IPS DF 19.7 (cell line): ENCODE data around the gene WWTR1.

Source experiments
- DNase-seq: peaks from one replicate; pipeline ENCODE4 v3.0.0-alpha.2; 2013; ENCODE audit warnings: low read depth, low spot score

Gene WWTR1

DNA sequence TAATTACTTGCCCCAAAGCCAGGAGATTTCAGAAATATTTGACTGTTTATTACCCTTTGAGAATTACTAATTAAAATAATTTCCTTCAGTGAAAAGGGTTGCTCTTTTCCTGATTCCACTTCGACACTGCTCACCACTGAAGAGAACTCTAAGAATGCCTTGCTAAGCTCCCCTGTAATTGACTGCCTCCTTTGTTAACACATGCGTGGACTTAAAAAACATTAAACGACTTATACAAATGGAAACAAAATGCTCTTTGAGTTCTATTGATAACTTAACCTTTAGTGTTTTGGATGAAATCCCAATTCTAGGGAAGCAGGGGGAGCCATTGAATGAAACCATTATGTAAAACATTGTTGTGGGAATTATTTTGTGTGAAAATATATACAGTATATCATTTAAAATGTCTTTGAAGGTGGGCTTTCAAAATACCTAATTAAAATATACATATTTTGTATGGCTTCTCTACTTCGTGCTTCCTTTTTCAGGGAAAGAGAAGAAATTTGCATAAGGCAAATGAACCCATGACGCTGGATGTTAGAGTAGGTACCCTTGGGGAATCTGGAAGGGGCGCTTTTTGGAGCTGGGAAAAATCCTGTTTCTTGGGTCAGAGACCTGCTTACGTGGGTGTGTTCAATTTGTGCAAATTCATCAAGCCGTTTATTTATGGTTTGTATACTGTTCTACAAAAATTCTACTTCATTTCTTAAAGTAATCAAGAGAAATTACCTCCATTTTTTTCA lies 64.2 kb downstream of the WWTR1 start:
- DNase-seq, result no peak

DNA sequence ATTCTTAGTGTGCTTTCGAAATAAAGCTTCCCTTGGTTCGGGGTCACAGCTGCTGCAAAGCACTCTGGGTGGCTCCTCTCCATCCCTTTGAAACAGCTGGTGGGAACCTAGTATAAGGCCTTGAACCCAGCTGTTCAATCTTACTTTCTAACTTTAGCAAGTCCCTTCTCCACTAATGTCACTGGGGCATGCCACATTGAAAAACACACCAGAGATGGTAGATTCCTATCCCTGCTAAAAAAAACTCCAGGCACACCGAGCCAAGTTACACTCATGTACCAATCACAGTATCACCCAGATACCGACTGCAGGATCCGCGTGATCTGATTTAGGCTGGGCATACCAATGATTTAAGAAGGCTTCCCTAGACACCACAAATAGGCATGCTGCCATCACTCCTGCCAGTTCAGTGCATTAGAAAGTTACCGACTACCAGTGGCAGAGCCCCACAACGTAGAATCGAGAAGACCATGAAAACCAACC lies 65.0 kb downstream of the WWTR1 start:
- no peak for DNase-seq

DNA sequence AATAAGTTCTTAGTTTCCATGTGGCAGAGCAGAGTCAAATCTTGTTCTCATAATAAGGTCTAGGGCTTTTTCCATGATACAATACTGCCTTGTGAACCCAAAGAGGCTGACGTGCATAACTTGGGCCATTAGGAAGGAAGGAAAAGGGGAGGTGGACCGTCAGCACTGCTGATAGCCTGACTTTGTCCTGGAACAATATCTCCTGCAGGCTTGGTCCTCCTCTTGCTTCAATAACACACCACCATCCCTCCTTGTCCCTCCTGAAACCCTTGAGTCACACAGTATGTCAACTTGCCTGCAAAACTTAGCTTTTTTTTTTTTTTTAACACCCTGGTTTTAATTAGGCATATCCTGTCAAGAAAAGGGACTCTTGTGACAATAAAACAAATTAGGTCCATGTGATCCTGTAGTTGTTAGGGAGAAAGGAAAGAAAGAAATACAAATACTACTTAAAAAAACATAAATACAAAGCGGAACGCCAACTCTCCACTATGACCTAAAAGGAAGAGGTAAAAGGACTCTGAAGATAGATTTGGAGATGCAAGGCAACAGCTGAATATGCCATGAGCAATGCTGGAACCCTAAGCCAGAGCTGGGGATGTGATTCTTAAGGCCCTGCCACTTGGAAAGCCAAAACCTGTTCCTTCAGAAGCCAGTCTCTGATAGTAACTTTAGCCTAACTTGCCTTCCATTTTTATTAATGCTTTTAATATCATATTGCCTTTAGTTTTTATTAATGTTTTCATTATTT lies 67.0 kb downstream of the WWTR1 start:
- no peak for DNase-seq

DNA sequence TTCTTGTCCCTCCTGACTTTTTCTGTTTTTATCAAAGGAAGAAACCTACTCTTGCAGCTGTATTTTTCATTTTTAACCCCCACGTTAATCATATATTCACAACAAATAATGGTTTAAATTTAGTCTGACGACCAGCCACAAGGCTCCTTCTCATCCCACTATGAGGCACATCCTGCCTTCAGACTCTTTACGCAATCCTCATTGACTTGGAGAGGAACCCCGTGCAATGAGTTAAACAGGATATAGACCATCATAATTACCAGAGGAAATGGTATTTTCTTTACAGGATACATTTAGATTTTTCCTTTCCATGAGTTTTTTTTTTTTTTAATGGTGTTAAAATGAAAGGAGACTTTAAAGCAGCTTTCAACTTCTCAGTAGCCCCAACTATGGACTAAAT lies 68.5 kb downstream of the WWTR1 start:
- DNase-seq, result no peak

DNA sequence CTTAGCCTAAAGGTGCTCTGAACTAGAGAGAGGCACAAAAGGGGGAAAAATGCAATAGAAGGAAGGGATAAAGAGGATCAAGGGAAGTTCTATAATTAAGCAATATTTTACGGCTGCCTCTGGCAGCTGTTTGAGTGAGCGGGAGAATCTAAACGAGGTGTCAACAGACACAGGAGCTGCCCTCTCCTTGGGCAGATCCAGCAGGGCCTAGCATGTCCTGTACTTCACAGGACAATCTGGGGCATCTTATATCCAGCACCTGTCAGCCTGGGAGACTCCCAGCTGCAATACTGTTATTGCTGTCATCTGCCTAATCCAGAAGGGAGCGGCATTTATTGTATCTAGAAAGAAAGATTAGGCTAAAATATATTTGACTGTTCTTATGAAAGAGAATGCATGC lies 68.9 kb downstream of the WWTR1 start:
- DNase-seq, result no peak

DNA sequence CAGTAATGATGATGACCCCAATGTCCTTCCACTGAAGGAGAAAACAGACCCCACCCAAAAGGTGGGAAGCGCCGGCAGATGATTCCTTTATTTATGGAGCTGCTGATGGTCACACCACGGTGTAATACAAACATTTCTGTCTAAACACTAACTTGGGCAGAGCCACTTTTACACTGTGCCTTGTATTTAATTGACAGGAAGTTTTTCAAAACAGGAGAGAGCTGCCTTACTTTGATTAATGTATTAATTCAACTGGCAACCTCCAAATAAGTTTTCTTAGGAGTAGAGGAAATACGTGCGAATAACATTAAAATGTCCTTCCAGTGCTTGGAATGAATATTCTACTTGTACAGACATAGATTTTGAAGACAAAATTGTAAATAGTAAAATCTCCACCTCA lies 70.4 kb downstream of the WWTR1 start:
- DNase-seq, result no peak

DNA sequence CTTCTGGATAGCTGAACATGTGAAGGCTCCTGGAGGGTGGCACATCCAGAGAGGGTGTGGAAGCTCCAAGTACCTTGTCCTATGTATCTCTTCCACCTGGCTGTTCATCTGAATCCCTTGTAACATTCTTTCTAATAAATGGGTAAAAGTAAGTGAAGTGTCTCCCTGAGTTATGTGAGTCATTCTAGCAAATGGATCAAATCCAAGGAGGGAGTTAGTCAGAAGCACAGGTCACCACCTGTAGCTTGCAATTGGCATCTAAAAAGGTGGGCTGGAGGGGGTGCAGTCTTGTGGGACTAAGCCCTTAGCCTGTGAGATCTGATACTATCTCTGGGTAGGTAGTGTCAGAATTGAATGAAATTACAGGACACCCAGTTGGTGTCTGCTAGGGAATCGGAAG lies 71.0 kb downstream of the WWTR1 start:
- DNase-seq, result no peak

DNA sequence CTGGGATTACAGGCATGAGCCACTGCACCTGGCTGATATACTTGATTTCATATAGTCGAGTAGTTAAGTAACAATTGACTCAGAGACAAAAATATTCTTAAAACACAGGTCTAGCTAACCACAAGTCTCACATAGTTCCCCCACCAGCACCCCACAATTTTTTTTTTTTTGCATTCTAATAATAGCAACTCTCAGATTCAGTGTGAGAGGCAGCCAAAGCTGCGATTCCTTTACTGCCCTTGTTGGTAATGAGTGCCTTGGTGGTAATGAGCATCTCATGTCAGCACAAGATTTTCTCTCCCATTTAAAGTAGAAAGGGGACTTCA lies 72.5 kb downstream of the WWTR1 start:
- no peak for DNase-seq

DNA sequence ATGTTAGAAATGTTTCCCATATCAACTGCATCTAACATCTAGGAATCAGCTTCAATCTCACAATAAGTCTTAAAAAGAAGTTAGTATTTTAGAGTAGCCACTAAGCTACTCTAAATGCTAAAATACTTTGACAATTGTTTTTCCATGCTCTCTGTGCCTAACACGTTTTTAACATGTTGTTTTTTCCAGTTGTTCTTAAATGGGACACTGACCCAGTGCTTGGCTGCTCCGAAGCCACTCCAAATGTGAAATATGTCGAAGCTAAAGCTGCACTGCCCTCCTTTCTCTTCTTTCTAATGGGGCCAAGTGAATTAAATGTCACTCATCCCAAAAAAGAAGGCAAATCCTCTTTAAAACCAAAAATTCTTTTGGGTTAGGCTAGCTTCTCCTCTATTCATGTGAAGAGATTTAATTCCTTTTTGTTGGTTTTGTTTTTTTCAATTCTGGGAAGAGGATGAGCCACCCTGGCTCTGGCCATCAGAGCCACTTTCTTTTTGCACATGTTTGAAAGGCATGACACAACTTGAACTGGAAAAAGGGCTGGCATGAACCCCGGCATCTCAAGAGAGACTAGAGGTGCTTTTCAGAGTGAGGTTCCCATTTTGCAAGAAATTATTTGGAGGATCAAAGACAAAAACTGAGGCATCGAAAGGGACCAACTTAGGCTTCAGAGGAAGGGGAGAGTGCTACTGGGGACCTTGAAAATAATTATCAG lies 73.7 kb downstream of the WWTR1 start:
- no peak for DNase-seq

DNA sequence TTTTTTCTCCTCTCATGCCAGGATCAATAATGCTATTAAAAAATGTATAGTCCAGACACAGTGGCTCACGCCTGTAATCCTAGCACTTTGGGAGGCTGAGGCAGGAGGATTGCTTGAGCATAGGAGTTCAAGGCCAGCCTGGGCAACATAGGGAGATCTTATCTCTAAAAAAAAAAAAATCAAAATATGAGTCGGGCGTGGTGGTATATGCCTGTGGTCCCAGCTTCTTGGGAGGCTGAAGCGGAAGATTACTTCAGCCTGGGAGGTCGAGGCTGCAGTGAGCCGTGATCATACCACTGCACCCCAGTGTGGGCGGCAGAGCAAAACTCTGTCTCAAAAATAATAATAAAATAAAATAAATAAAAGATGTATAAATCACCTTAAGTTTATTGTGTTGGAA lies 75.4 kb downstream of the WWTR1 start:
- DNase-seq, result no peak

DNA sequence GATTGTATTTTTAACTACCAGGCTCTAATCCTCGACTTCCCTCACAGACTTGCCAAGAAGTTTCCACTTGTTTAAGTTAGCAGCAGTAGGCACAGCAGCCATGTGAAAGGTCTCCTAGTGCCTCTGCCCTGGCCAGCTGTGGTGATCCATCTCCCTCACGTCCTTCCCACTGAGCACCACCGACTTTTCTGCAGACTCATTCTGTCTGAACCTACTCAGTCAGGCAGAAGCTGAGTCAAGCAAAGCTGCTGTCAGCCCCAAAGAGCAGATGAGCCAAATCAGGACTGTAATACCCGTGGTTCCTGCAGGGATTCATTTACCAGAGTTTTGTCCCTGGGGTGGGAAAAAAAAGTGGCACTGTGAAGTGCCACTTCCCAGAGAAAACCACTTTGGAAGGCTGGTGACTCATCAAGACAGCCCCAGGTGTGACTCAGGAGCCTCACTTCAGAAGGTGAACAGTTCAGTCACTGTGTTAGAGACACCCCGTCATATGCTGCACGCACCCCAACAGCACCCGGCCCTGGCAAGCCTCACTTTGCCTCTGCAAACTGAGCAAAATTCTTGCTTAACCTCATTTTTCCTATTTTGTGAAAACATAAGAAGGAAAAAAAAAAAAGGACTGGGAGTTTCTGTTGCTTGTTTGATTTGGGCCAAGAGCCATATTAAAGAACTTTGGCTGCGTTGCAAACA lies 76.0 kb downstream of the WWTR1 start:
- no peak for DNase-seq

DNA sequence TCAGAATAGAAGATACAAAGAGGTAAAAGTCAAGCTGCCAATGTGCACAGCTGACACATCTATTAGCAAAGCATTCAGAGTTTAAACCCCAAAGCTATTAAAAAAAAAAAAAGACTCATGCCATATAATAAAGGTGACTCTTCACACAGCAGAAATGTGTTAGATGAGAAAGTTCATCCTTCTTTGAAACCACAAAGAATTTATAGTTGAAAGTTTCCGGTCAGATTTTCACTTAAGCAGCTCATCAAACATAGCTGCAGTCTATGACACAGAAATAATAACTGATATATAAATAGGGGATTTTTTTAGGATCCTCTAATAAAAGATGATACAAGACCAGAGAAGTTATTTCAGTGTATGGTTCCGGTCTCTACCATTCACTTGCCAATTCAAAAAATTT lies 76.6 kb downstream of the WWTR1 start:
- no peak for DNase-seq

DNA sequence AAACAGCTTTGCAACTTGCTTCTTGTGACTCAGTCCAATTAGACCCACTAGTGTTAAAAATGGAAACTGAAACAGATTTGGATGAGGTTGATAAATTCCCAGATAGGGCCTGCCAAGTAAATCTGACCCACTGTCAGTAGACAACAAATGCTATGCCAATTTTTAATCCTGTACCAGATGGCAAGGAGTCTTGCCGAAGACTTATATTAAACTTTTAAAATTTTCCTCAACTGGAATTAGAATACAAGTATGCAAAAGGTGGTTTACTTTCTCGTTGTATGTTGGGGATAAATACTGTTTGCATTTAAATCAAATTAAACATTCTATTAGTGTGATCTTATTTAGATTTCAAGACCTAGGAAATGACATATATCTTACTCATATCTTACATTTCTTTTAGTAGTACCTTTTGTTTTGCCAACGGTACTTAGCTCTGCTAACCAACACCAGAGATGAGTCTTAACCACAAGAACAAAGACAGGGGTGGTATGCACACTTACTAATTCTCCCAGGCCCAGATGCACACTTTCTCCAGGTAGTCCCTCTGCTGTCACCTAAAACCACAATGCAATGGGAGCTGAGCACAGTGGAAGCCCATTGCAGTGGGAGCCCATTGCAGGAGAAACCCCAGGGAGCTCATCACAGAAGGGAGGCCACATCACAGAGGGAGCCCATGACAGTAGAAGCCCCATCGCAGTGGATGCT lies 77.8 kb downstream of the WWTR1 start:
- DNase-seq, result no peak

DNA sequence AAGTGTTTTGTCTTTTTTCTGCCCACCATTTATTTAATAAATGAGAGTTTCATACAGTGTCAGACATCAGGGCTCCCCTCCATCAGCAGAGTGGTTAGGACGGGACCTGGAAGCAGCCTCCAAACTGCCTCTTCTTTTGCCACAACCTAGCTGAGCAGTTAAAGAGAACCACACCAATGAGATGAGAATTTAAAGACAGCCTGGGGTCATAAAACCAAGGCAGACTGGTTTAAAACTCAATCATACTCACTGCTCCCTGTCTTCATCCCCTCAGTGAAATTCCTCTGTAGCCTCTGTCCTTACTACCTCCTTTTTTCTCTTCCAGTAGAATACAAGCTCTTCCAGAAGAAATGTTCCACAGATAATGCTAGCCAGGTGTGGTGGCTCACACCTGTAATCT lies 78.7 kb downstream of the WWTR1 start:
- DNase-seq, result no peak

DNA sequence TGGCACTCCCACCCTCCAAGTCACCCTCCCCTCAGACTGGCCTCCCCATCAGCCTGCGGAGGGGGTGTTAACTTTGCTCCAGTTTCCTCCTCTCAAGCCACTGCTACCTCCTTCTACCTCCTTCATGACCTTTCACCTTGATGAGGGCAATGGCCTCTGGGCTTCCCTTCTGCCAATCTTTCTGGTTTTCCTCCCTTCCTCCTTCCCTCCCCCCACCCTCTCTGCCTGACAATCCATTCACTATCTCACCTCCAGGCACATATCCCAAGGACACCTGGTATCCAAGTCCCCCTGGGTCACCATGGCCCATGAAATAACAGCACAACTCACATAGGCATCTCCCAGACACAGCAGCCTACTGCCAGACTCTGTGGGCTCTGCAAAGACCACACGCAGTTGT lies 80.0 kb downstream of the WWTR1 start:
- no peak for DNase-seq

DNA sequence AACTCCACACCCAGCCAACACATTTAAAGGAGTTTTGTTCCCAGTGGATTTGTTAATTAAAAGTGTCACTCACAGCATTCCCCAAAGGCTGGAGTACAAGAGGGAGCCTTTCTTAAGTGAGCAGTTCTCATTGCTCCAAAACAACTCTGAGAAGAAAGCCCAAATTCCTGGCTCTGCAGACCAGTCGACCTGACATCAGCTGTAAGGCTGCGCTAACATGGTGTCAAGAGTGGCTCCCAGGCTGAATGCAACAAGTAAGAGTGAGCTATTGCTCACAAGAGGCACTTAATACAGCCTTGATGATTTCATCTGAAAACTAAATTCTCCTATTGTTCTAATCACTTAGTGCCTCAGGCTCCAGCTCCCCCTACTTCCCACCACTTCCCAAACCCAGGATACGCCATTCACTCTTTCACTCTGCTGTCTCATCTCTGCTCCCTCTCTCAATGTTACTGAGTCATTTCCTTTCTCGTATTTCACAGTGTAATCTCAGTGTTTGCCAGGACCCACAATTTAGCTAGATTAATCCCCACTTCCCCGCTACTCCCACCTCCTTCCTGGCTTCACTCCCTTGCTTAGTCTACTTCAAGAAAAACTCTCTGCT lies 81.8 kb downstream of the WWTR1 start:
- DNase-seq, result no peak

DNA sequence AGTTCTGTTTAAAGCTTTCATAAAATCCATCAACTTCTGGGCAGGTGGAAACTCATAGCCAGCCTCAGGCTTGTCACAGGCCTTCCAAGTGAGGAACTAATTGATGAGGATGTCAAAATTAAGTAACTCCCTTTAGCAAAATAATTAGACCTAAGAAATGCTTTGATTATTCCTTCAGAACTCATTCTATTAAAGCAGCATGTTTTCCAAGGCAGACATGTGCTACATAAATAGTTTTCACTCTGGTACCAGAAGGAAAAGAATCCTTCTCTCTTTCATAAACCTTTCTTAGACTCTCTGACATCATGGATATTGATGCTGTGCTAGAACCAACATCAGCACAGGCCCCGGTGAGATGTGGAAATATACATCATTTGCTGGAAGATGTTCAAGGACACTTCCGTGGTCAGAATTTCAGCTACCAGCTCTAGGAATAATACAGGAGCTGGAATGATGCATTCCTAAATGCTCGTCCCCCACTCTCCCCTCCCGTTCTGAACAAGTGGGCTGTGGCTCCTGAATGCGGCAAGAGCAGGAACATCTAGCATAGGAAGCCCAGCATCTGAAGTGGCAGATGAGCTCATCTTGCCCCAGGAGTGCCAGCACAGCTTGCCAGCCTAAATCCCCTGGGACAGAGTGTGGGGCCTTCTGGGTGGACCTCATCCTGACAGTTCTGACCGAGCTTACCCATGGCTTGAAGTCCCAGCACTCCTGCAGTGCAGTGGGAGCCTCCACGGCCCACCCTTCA lies 82.4 kb downstream of the WWTR1 start:
- no peak for DNase-seq

DNA sequence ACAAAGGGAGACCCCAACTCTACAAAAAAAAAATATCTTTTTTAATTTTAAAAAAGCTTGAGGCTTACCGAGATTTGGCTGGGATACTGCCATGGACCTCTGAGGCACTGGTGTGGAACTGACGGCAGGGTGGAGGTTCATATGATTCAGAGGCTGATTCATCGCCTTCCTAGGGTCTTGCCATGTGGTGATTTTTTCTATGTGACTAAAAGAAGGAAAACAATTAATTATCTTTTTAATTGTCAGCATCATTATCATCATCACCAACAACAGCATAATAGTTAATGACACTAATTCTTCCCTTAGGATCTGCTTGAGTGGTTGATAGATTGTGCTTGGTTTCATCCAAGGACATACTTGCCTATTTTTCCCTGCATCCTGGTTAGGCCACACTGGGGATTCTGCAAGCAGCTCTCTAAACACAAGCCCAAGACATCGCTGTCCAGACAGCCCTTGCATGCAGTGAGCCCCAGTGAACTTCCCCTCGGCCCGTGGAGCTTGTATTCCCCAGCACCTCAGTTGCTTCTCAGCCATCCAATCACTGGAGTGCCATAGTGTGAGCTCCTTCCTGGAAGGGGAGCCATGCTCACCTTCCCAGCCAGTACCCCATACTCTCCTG lies 84.9 kb downstream of the WWTR1 start:
- no peak for DNase-seq

DNA sequence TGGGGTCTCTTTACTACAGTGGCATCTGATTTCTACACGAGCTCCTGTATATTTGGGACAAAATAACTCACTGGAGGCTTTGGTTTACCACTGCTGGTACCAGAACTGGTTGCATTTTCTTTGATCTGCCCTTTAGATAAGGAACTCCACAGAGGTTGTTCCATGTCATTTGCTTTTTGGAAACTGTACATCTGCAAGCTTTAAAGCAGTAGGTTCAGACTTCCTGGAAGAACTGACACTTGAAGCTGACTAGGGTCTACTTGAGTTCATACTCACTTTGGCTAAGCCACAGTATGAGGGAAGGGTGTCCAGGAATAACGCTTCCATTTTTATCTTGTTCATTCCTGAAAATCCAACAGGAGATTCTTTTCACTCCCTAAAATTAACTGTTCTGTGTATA lies 86.4 kb downstream of the WWTR1 start:
- DNase-seq, result no peak

DNA sequence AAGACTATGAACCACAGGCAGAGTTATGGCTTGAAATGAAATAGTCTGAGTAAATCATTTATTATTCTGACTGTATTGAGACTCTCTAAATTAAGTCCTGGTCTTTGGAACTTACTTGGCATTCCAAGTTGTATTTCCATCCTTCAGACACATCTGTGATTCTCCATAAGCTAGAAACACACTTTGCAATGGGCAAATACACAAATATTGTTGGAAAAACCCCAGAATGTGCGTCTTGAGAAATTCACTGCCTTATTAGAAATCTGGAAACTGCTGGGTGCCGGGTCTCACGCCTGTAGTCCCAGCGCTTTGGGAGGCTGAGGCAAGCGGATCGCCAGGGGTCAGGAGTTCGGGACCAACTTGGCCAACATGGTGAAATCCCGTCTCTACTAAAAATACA lies 87.8 kb downstream of the WWTR1 start:
- DNase-seq, result no peak
